ENCODE measurements around the gene LYL1.

The LYL1 gene

GRCh38 chr19:13128583-13128982 lies 25.9 kb upstream of the LYL1 start:
- DNase-seq = no peak
- Histone ChIP-seq H3K4me3 (ENCODE audit: insufficient read depth, low read depth, low read length, poor library complexity, severe bottlenecking) (no peak overlapping the region), H3K36me3 (ENCODE audit: control insufficient read depth, insufficient read depth, low read length) (peaks cover 8% of the 10 kb centered on the region), H3K27ac (ENCODE audit: insufficient read depth, low read length, poor library complexity, severe bottlenecking) (no peak overlapping the region), H3K4me1 (ENCODE audit: control insufficient read depth, insufficient read depth, low read length, poor library complexity, severe bottlenecking) (peaks cover 14% of the 10 kb centered on the region), H3K9me3 (ENCODE audit: control insufficient read depth, low read length) (no peaks in the 10 kb centered on the region), H3K27me3 (replicated peaks; ENCODE audit: control insufficient read depth, insufficient read depth, low read length, poor library complexity, severe bottlenecking) (no peaks in the 10 kb centered on the region)

DNA sequence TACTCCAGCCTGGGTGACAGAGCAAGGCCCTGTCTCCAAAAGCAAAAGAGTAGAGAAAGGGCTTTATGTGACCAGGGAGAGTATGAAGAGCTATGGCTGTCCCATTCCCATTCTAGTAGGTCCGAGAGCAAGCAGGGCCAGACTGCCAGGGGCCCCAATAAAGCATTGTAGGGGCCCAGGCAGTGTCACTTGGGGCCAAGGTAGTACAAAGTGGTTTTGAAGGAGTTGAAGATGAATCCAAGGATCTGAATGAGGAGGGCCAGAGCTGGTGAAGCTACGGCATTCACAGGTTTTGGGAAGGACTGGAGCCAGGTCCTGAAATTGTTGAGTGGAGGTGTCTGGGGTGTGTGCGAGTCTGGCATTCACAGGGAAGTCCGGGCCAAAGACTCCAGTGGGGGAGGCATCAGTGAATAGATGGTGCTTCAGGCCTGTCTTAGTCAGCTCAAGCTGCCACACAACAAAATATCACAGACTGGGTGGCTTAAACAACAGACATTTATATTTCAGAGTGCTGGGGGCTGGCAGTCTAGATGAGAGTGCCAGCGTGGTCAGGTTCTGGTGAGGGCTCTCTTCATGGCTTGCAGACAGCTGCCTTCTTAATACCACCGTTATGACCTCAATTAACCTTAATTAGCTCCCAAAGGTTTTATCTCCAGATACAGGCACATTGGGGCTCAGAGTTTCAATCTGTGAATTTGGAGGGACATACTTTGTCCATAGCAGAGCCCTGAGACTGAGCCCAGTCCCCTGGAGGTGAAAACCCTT lies 25.3 kb upstream of the LYL1 start:
- no peak overlapping the region for H3K27ac ChIP-seq (ENCODE audit: insufficient read depth, low read length, poor library complexity, severe bottlenecking)
- peaks cover 8% of the 10 kb centered on the region for H3K4me1 ChIP-seq (ENCODE audit: control insufficient read depth, insufficient read depth, low read length, poor library complexity, severe bottlenecking)
- no peaks in the 10 kb centered on the region for H3K27me3 ChIP-seq (replicated peaks; ENCODE audit: control insufficient read depth, insufficient read depth, low read length, poor library complexity, severe bottlenecking)
- H3K36me3 ChIP-seq (ENCODE audit: control insufficient read depth, insufficient read depth, low read length) = peaks cover 8% of the 10 kb centered on the region
- no peak overlapping the region for H3K4me3 ChIP-seq (ENCODE audit: insufficient read depth, low read depth, low read length, poor library complexity, severe bottlenecking)
- DNase-seq = no peak
- H3K9me3 ChIP-seq (ENCODE audit: control insufficient read depth, low read length) = no peaks in the 10 kb centered on the region

DNA sequence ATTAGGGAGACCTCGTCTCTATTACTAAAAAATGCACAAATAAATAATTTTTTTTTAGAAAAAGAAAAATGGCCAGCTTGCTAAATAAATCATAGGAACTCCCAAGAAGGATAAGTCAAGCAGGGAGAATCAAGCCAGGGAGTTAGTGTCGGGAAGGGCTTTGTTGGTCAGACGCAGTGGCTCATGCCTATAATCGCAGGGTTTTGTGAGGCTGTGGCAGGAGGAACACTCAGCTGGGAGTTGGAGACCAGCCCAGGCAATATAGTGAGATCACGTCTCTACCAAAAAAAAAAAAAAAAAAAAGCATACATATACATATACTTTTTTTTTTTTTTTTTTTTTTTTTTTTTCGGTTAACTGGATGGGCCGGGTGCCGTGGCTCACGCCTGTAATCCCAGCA lies 24.4 kb upstream of the LYL1 start:
- Histone ChIP-seq H3K36me3 (ENCODE audit: control insufficient read depth, insufficient read depth, low read length) (peaks cover 8% of the 10 kb centered on the region), H3K9me3 (ENCODE audit: control insufficient read depth, low read length) (no peaks in the 10 kb centered on the region), H3K27me3 (replicated peaks; ENCODE audit: control insufficient read depth, insufficient read depth, low read length, poor library complexity, severe bottlenecking) (no peaks in the 10 kb centered on the region), H3K27ac (ENCODE audit: insufficient read depth, low read length, poor library complexity, severe bottlenecking) (no peak overlapping the region), H3K4me1 (ENCODE audit: control insufficient read depth, insufficient read depth, low read length, poor library complexity, severe bottlenecking) (no peaks in the 10 kb centered on the region), H3K4me3 (ENCODE audit: insufficient read depth, low read depth, low read length, poor library complexity, severe bottlenecking) (no peak overlapping the region)
- no peak for DNase-seq

DNA sequence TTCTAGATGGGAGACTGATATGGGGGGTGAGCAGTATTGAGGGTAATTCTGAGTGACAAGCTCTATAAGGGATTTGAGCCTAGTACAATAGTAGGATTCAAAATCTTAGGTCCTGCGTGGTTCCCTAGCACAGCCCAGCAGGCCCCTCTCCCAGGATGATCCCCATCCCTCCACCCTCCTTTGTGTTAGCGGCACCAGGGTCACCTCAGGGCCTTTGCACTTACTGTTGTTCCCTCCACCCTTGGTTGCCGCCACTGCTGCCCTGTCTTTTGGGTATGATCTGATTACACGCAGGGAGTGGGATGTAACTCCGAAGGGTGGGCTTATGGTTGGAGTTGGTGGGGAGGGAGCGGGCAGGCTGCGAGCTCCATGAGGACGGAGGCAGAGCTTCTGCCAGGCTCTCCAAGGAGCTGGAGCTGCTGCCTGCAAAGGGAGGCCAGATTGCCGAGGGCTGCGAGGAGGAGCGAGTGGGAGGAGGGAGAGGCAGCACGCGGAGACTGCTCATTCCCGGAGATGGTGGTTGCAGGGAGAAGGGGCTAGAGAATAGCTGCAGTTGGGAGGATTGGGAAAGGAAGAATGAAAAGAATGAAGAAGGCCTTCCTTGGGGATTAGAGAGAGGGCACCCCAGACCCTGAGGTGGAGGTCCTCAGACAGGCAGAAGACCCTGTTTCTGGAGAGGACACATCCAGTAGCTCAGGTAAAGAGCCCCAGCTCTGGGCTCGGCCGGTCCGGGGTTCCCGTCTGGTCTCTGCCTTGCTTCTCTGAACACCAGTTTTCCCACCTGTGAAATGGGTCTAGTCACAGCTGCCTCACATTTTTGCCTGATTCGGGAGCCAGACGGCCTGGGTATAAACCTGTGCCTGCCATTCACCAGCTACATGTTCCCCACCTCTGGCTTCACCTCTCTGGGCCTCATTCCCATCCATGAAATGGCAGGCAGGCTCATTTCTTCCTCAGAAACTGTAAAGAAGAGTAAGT lies 20.6 kb upstream of the LYL1 start:
- Histone ChIP-seq H3K27ac (ENCODE audit: insufficient read depth, low read length, poor library complexity, severe bottlenecking) (no peak overlapping the region), H3K4me1 (ENCODE audit: control insufficient read depth, insufficient read depth, low read length, poor library complexity, severe bottlenecking) (peaks cover 13% of the 10 kb centered on the region), H3K4me3 (ENCODE audit: insufficient read depth, low read depth, low read length, poor library complexity, severe bottlenecking) (no peak overlapping the region), H3K9me3 (ENCODE audit: control insufficient read depth, low read length) (no peaks in the 10 kb centered on the region), H3K36me3 (ENCODE audit: control insufficient read depth, insufficient read depth, low read length) (peaks cover 8% of the 10 kb centered on the region), H3K27me3 (replicated peaks; ENCODE audit: control insufficient read depth, insufficient read depth, low read length, poor library complexity, severe bottlenecking) (no peaks in the 10 kb centered on the region)
- no peak for DNase-seq

- DNase-seq = no peak
- Histone ChIP-seq H3K27ac (ENCODE audit: insufficient read depth, low read length, poor library complexity, severe bottlenecking) (no peak overlapping the region), H3K9me3 (ENCODE audit: control insufficient read depth, low read length) (no peaks in the 10 kb centered on the region), H3K4me1 (ENCODE audit: control insufficient read depth, insufficient read depth, low read length, poor library complexity, severe bottlenecking) (peaks cover 16% of the 10 kb centered on the region), H3K27me3 (replicated peaks; ENCODE audit: control insufficient read depth, insufficient read depth, low read length, poor library complexity, severe bottlenecking) (no peaks in the 10 kb centered on the region), H3K4me3 (ENCODE audit: insufficient read depth, low read depth, low read length, poor library complexity, severe bottlenecking) (no peak overlapping the region), H3K36me3 (ENCODE audit: control insufficient read depth, insufficient read depth, low read length) (peaks cover 8% of the 10 kb centered on the region)
These were observed 19.7 kb upstream of the LYL1 start for GRCh38 chr19:13122275-13122878.

GRCh38 chr19:13121551-13122274 lies 19.1 kb upstream of the LYL1 start:
- peaks cover 8% of the 10 kb centered on the region for H3K36me3 ChIP-seq (ENCODE audit: control insufficient read depth, insufficient read depth, low read length)
- peaks cover 22% of the 10 kb centered on the region for H3K4me1 ChIP-seq (ENCODE audit: control insufficient read depth, insufficient read depth, low read length, poor library complexity, severe bottlenecking)
- no peak overlapping the region for H3K27ac ChIP-seq (ENCODE audit: insufficient read depth, low read length, poor library complexity, severe bottlenecking)
- no peaks in the 10 kb centered on the region for H3K9me3 ChIP-seq (ENCODE audit: control insufficient read depth, low read length)
- no peaks in the 10 kb centered on the region for H3K27me3 ChIP-seq (replicated peaks; ENCODE audit: control insufficient read depth, insufficient read depth, low read length, poor library complexity, severe bottlenecking)
- no peak overlapping the region for H3K4me3 ChIP-seq (ENCODE audit: insufficient read depth, low read depth, low read length, poor library complexity, severe bottlenecking)
- DNase-seq = no peak

DNA sequence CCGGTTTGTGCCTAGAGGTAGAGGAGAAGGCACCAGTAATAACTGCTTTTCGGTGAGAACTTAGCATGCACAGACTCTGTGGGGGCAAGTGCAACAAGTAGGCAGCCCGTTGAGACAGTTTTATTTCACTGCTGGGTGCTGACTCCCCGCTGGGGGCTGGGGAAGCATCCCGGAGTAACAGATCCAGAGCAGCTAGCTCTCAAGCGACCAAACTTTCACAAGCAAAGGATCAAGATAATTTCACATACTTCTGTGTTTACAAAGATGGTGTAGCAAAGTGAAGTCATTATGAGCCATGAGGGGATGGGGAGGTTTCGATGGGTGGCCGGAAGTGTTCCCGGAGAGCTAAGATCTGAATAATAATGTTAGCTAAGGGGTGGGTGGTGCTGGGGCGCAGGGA lies 18.2 kb upstream of the LYL1 start:
- Histone ChIP-seq H3K9me3 (ENCODE audit: control insufficient read depth, low read length) (no peaks in the 10 kb centered on the region), H3K27me3 (replicated peaks; ENCODE audit: control insufficient read depth, insufficient read depth, low read length, poor library complexity, severe bottlenecking) (no peaks in the 10 kb centered on the region), H3K36me3 (ENCODE audit: control insufficient read depth, insufficient read depth, low read length) (peaks cover 4% of the 10 kb centered on the region), H3K27ac (ENCODE audit: insufficient read depth, low read length, poor library complexity, severe bottlenecking) (no peak overlapping the region), H3K4me1 (ENCODE audit: control insufficient read depth, insufficient read depth, low read length, poor library complexity, severe bottlenecking) (peaks cover 29% of the 10 kb centered on the region), H3K4me3 (ENCODE audit: insufficient read depth, low read depth, low read length, poor library complexity, severe bottlenecking) (no peak overlapping the region)
- no peak for DNase-seq

- H3K27ac ChIP-seq (ENCODE audit: insufficient read depth, low read length, poor library complexity, severe bottlenecking) = no peak overlapping the region
- no peak overlapping the region for H3K4me3 ChIP-seq (ENCODE audit: insufficient read depth, low read depth, low read length, poor library complexity, severe bottlenecking)
These were observed 17.4 kb upstream of the LYL1 start for GRCh38 chr19:13120031-13120430.

DNA sequence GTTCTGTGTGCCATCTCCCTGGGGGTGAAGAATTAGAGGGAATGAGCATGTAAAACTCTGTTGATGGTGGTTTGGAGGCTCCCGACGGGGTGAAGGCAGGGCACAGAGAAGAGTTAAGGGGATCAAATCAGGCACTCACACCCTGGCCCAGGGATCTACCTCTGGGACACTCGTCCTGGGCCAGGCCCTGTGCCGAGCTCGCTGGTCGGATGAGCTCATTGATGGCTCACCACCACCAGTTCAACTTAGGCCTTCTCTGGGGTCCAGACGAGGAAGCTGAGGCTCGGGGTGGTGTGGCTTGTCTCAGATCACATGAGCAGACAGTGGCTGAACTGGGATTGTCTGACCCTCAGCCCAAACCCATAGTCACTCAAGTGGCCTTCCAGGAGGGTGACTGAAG lies 17.0 kb upstream of the LYL1 start:
- peaks cover 36% of the 10 kb centered on the region for H3K4me1 ChIP-seq (ENCODE audit: control insufficient read depth, insufficient read depth, low read length, poor library complexity, severe bottlenecking)
- no peak overlapping the region for H3K27ac ChIP-seq (ENCODE audit: insufficient read depth, low read length, poor library complexity, severe bottlenecking)
- peaks cover 2% of the 10 kb centered on the region for H3K36me3 ChIP-seq (ENCODE audit: control insufficient read depth, insufficient read depth, low read length)

More at GRCh38 chr19:13120031-13120430, 17.4 kb upstream of the LYL1 start:
- Histone ChIP-seq H3K4me1 (ENCODE audit: control insufficient read depth, insufficient read depth, low read length, poor library complexity, severe bottlenecking) (peaks cover 36% of the 10 kb centered on the region), H3K9me3 (ENCODE audit: control insufficient read depth, low read length) (no peaks in the 10 kb centered on the region), H3K36me3 (ENCODE audit: control insufficient read depth, insufficient read depth, low read length) (peaks cover 4% of the 10 kb centered on the region), H3K27me3 (replicated peaks; ENCODE audit: control insufficient read depth, insufficient read depth, low read length, poor library complexity, severe bottlenecking) (no peaks in the 10 kb centered on the region)
- no peak for DNase-seq

More for the DNA sequence above, 17.0 kb upstream of the LYL1 start:
- DNase-seq = no peak
- Histone ChIP-seq H3K27me3 (replicated peaks; ENCODE audit: control insufficient read depth, insufficient read depth, low read length, poor library complexity, severe bottlenecking) (no peaks in the 10 kb centered on the region), H3K4me3 (ENCODE audit: insufficient read depth, low read depth, low read length, poor library complexity, severe bottlenecking) (peak overlapping the region; percentile 11), H3K9me3 (ENCODE audit: control insufficient read depth, low read length) (no peaks in the 10 kb centered on the region)
